ENCODE measurements around the gene LTB4R2. TPM values are rescaled to one million over a fixed set of nuclear protein-coding genes. Genes with fewer than 3 reads are reported as not detected.

Gene LTB4R2
- total and polyA plus RNA-seq, 11 donors = 0.53 to 3.8 (median 1.6) TPM

DNA sequence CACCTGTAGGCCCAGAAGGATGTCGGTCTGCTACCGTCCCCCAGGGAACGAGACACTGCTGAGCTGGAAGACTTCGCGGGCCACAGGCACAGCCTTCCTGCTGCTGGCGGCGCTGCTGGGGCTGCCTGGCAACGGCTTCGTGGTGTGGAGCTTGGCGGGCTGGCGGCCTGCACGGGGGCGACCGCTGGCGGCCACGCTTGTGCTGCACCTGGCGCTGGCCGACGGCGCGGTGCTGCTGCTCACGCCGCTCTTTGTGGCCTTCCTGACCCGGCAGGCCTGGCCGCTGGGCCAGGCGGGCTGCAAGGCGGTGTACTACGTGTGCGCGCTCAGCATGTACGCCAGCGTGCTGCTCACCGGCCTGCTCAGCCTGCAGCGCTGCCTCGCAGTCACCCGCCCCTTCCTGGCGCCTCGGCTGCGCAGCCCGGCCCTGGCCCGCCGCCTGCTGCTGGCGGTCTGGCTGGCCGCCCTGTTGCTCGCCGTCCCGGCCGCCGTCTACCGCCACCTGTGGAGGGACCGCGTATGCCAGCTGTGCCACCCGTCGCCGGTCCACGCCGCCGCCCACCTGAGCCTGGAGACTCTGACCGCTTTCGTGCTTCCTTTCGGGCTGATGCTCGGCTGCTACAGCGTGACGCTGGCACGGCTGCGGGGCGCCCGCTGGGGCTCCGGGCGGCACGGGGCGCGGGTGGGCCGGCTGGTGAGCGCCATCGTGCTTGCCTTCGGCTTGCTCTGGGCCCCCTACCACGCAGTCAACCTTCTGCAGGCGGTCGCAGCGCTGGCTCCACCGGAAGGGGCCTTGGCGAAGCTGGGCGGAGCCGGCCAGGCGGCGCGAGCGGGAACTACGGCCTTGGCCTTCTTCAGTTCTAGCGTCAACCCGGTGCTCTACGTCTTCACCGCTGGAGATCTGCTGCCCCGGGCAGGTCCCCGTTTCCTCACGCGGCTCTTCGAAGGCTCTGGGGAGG lies 985 bp downstream of the LTB4R2 start, which contains the start of gene LTB4R:
TSS of gene LTB4R (plus strand) at position 857 of the 959 bp plus-strand sequence. CDS start 4,150 bp downstream, outside the sequence.
- peaks cover 11 to 83% (median 48%) of the 10 kb centered on the region in 12 donors for H3K4me1 ChIP-seq
- TF ChIP-seq POLR2A (IDR thresholded peaks at IDR 0.05) = peak in 1 of 2 donors; percentile 44
- TF ChIP-seq, protein P1, sequence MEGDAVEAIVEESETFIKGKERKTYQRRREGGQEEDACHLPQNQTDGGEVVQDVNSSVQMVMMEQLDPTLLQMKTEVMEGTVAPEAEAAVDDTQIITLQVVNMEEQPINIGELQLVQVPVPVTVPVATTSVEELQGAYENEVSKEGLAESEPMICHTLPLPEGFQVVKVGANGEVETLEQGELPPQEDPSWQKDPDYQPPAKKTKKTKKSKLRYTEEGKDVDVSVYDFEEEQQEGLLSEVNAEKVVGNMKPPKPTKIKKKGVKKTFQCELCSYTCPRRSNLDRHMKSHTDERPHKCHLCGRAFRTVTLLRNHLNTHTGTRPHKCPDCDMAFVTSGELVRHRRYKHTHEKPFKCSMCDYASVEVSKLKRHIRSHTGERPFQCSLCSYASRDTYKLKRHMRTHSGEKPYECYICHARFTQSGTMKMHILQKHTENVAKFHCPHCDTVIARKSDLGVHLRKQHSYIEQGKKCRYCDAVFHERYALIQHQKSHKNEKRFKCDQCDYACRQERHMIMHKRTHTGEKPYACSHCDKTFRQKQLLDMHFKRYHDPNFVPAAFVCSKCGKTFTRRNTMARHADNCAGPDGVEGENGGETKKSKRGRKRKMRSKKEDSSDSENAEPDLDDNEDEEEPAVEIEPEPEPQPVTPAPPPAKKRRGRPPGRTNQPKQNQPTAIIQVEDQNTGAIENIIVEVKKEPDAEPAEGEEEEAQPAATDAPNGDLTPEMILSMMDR (IDR thresholded peaks at IDR 0.05) = peak; percentile 10 to 63 (median 46)
- H3K4me3 ChIP-seq = peak within 1 kb of the TSS; percentile 25 to 81 (median 63)
- peaks cover 0 to 3% (median 0%) of the 10 kb centered on the region in 9 donors for H3K27me3 ChIP-seq
- peaks cover 0 to 20% (median 14%) of the 10 kb centered on the region in 9 donors for H3K36me3 ChIP-seq
- intact Hi-C loops (cut with DNase I) = loop anchor here in 1 of 10 donors (5.0 kb wide), 1 partner anchor 126 kb away; no protein-coding TSS in a partner anchor
- DNase-seq (peak; percentile 78 to 91 (median 85)), ATAC-seq (peak; percentile 62 to 87 (median 82))
- no peaks in the 10 kb centered on the region for H3K9me3 ChIP-seq
- 5 to 28% (median 10%) methylated on average over 31 to 99 of the region's 99 CpGs for WGBS, 4 donors
- H3K27ac ChIP-seq = peak within 1 kb of the TSS; percentile 74 to 92 (median 88)

DNA sequence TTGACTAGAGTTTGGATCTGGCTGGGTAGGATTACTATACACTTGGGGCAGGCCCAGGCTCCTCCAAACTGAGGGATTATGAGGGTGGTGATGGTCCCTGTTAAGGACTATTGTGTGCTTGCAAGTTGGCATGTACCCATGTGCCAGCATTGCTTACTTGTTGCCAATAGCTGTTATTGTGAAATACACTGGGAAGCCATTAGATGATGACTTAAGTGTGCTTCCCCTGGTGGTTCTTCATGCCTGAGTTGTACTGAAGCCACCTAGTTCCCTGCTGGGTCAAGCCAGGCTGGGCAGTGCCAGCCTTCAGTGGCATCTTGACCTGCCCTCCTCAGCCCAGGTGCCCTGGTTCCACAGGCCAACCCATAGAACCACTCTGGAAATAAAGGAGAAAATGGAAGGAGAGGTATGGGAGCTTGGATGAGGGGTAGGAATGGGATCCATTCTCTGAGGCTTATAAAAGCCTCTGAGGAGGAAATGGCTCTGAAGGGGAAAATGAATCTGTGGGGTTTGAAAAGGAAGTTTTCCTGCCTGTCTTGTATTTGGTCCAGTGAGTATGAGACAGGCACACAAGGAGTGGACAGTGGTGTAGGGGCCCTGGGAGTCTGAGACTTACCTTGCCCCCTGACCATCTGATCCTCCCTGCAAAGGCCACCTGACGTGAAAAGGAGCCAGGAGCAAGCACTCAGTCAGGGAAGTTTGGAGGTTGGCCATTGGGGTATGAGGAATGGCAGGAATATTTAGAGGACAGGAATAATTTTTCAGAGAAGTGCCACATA lies 2.1 kb downstream of the LTB4R2 start:
- TF ChIP-seq POLR2A (IDR thresholded peaks at IDR 0.05) = no peak
- TF ChIP-seq, protein P1 (IDR thresholded peaks at IDR 0.05) = no peak
- peaks cover 0 to 12% (median 0%) of the 10 kb centered on the region in 9 donors for H3K27me3 ChIP-seq
- H3K4me1 ChIP-seq = peaks cover 12 to 94% (median 59%) of the 10 kb centered on the region in 12 donors
- H3K9me3 ChIP-seq = no peaks in the 10 kb centered on the region
- DNase-seq = peak in 1 of 5 donors; percentile 29
- H3K36me3 ChIP-seq = peaks cover 0 to 9% (median 3%) of the 10 kb centered on the region in 9 donors
- peak overlapping the region; percentile 74 to 92 (median 88) for H3K27ac ChIP-seq
- ATAC-seq = no peak
- peak overlapping the region in 10 of 12 donors; percentile 53 to 81 (median 64) for H3K4me3 ChIP-seq
- WGBS, 4 donors = 85 to 98% (median 90%) methylated on average over 1 of the region's 1 CpG
- intact Hi-C loops (cut with DNase I) = loop anchor here in 1 of 10 donors (5.0 kb wide), 1 partner anchor 125 kb away; no protein-coding TSS in a partner anchor

DNA sequence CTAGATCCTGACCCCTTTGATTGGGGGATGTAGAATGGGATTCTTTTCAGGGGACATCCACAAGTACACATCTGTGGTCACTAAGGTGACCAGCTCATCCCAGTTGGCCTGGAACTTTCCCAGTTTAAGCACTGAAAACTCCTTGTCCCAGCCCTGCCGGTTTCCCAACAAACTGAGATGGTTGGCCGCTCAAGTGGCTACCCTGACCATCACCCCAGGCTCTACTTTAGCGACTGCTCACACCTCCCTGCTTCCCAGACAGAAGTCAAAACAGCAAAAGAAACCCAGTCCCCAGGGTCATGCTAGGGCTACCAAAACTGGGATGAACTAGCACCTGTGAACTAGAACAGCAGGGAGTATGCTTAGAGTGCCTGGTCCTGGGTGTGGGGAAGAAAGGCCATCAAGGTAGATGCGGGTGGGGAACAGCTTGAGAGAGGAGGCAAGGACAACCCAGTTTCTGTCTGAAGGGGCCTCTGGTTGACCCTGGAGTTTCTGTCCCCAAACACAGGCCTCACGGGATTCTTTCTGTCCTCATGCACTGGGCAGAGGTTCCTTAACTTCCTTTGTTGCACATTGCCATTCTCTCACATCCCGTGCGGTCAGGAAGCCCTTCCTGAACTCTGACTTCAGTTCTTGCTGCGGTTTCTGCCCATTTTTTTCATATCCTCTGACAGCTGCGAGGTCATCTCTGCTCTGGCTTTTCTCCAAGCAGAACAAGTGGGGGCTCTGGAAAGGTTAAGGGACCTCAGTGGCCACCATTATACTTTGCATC lies 3.0 kb downstream of the LTB4R2 start:
- 59 to 64% (median 63%) methylated on average over 9 of the region's 9 CpGs for WGBS, 4 donors
- H3K27ac ChIP-seq = peak overlapping the region; percentile 55 to 92 (median 84)
- DNase-seq = peak in 4 of 5 donors; percentile 60 to 64 (median 62)

More for the DNA sequence above, 3.0 kb downstream of the LTB4R2 start:
- H3K9me3 ChIP-seq = no peaks in the 10 kb centered on the region
- H3K36me3 ChIP-seq = peaks cover 0 to under 1% (median 0%) of the 10 kb centered on the region in 9 donors
- peaks cover 12 to 100% (median 61%) of the 10 kb centered on the region in 12 donors for H3K4me1 ChIP-seq
- peak in 1 of 4 donors; percentile 51 for ATAC-seq
- intact Hi-C loops (cut with DNase I) = loop anchor here in 1 of 10 donors (5.0 kb wide), 1 partner anchor 124 kb away; no protein-coding TSS in a partner anchor
- H3K4me3 ChIP-seq = peak overlapping the region in 2 of 12 donors; percentile 9 to 70
- TF ChIP-seq, protein P1 (IDR thresholded peaks at IDR 0.05) = no peak
- no peak for TF ChIP-seq POLR2A (IDR thresholded peaks at IDR 0.05)
- H3K27me3 ChIP-seq = peaks cover 0 to 12% (median 2%) of the 10 kb centered on the region in 9 donors

Data from heart left ventricle (tissue), 16 donors.